GM18517 (cell line): ENCODE data around the gene TCTA.
"Not testable (repeated sequence)": the region's sequence is repeated elsewhere in the genome, so short reads cannot be mapped to it uniquely, and the experiment has no call there.

Experiments used
- ATAC-seq: cut with Tn5 transposase; IDR thresholded peaks from one replicate; pipeline ENCODE4 v1.9.1; 2021; ENCODE audit warnings: mild to moderate bottlenecking, moderate library complexity; ENCODE audit not compliant: unreplicated experiment

The TCTA gene

GRCh38 chr3:49411968-49412631 is at the start of gene TCTA, which contains the start of gene RHOA:
Gene TCTA (plus strand): TSS chr3:49412423. CDS start chr3:49412427, 4 bp downstream.
Gene RHOA (minus strand): TSS chr3:49411976. CDS start chr3:49375589, 36,387 bp downstream.
- ATAC-seq: peak; percentile 84

- no peak for ATAC-seq
Observed at GRCh38 chr3:49362561-49362960, 49.7 kb upstream of the TCTA start.

- no peak for ATAC-seq
Observed at GRCh38 chr3:49370585-49371290, 41.5 kb upstream of the TCTA start.

GRCh38 chr3:49371946-49372345 is 40.3 kb upstream of the TCTA start:
- ATAC-seq: no peak

GRCh38 chr3:49377483-49377882 is 34.7 kb upstream of the TCTA start:
- no peak for ATAC-seq

- no peak for ATAC-seq
Observed at GRCh38 chr3:49378249-49378895, 33.9 kb upstream of the TCTA start.

GRCh38 chr3:49383387-49383786 is 28.8 kb upstream of the TCTA start:
- ATAC-seq: no peak

- no peak for ATAC-seq
Observed at GRCh38 chr3:49385617-49386016, 26.6 kb upstream of the TCTA start.

- no peak for ATAC-seq
Observed at GRCh38 chr3:49386056-49386756, 26.0 kb upstream of the TCTA start.

GRCh38 chr3:49387721-49388120 is 24.5 kb upstream of the TCTA start:
- ATAC-seq: no peak

GRCh38 chr3:49388289-49388820 is 23.9 kb upstream of the TCTA start:
- no peak for ATAC-seq

- ATAC-seq: no peak
Observed at GRCh38 chr3:49389297-49389696, 22.9 kb upstream of the TCTA start.

GRCh38 chr3:49391310-49391709 is 20.9 kb upstream of the TCTA start:
- ATAC-seq: not testable (repeated sequence)

GRCh38 chr3:49397470-49397869 is 14.8 kb upstream of the TCTA start:
- no peak for ATAC-seq

- no peak for ATAC-seq
Observed at GRCh38 chr3:49399461-49399860, 12.8 kb upstream of the TCTA start.

GRCh38 chr3:49401766-49402165 is 10.5 kb upstream of the TCTA start:
- ATAC-seq: no peak

- no peak for ATAC-seq
Observed at GRCh38 chr3:49403891-49404290, 8.3 kb upstream of the TCTA start.

- not testable (repeated sequence) for ATAC-seq
Observed at GRCh38 chr3:49405570-49405969, 6.7 kb upstream of the TCTA start.

GRCh38 chr3:49406571-49407565 is 5.4 kb upstream of the TCTA start:
- ATAC-seq: no peak
